SK-N-SH treated with all-trans-retinoic acid at 6 μM for 48 hours (cell line): Measurements from ENCODE around the gene NPAS1.

Experiments
- CSRNP3 ChIP-seq: fragments of 250-450 bp; sonication (Bioruptor Pico); IDR thresholded peaks from 2 replicates; pipeline ENCODE4 v1.5.1; 2021; ENCODE audit warnings: mild to moderate bottlenecking, moderate library complexity
- ISL1 ChIP-seq: fragments of 250-450 bp; sonication (Bioruptor Pico); IDR thresholded peaks from 2 replicates; pipeline ENCODE4 v2.1.2; 2022; ENCODE audit warnings: mild to moderate bottlenecking, moderate library complexity
- TCF4 ChIP-seq: fragments of 250-450 bp; sonication (Bioruptor Pico); IDR thresholded peaks from 2 replicates; pipeline ENCODE4 v1.8.0; 2021; ENCODE audit warnings: mild to moderate bottlenecking, moderate library complexity, borderline replicate concordance
- TOX ChIP-seq: fragments of 250-450 bp; sonication (Bioruptor Pico); IDR thresholded peaks from 2 replicates; pipeline ENCODE4 v1.8.0; 2021; ENCODE audit warnings: mild to moderate bottlenecking, moderate library complexity, borderline replicate concordance
- ZC3H10 ChIP-seq: fragments of 250-450 bp; sonication (Bioruptor Pico); IDR thresholded peaks from 2 replicates; pipeline ENCODE4 v1.5.1; 2021; ENCODE audit warnings: mild to moderate bottlenecking, moderate library complexity
- ZNF70 ChIP-seq: fragments of 450-650 bp; formaldehyde crosslinking; IDR thresholded peaks from 2 replicates; pipeline ENCODE4 v1.5.0; 2020; ENCODE audit warnings: mild to moderate bottlenecking, moderate library complexity

DNA sequence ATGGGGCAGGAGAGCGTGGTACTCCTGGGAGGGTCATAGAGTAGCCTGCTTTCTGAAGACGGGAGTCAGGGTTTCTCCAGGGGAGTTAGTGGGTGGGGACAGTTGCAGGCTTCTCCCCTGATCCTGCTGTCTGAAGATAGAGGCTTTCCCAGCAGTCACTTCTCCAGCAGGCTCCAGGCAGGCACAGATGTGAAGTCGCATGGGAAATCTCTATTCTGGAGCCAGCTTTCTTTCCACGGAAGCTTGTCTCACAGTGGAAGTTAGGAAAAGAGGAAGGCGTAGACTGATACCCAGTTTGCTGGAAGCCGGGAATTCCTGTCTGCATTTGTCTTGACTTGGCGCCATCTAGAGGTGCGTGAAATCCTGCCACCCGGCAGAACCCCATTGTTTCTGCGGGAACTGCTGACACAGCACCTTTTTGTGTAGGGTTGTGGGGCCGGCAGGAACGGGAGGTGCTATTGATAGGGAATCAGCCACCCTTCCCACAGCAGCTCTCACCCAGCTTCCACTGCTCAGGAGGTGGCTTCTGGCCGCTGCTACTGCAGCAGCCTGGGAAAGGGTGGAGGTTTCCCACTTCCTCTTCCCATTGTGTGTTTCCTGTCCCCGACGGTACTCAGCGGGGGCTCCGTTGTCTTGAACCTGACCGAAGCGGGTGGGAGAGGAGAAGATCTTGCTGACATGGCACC lies 28.5 kb upstream of the NPAS1 start:
- no peak for TF ChIP-seq CSRNP3 (CRISPR knock-in tag)
- TF ChIP-seq ZNF70 (CRISPR knock-in tag) = no peak
- TF ChIP-seq TOX = no peak
- TF ChIP-seq ZC3H10 (CRISPR knock-in tag) = no peak
- no peak for TF ChIP-seq TCF4
- no peak for TF ChIP-seq ISL1 (CRISPR knock-in tag)
